ENCODE results near the gene DGKH. TPM values are rescaled to one million over a fixed set of nuclear protein-coding genes. Genes with fewer than 3 reads are reported as not detected.

DGKH gene
- total RNA-seq, 3 donors from 2014 or later, result 18.8 to 27.0 (median 26.3) TPM

GRCh38 chr13:42284068-42284467 is 235.6 kb downstream of the DGKH start:
- DNase-seq (no peak), ATAC-seq (no peak)
- Histone ChIP-seq H3K4me1 (ENCODE audit: low read depth) (peaks cover 27% of the 10 kb centered on the region), H3K4me3 (no peak overlapping the region), H3K9me3 (no peaks in the 10 kb centered on the region), H3K36me3 (ENCODE audit: low read depth) (no peaks in the 10 kb centered on the region)
- TF ChIP-seq, protein P1, sequence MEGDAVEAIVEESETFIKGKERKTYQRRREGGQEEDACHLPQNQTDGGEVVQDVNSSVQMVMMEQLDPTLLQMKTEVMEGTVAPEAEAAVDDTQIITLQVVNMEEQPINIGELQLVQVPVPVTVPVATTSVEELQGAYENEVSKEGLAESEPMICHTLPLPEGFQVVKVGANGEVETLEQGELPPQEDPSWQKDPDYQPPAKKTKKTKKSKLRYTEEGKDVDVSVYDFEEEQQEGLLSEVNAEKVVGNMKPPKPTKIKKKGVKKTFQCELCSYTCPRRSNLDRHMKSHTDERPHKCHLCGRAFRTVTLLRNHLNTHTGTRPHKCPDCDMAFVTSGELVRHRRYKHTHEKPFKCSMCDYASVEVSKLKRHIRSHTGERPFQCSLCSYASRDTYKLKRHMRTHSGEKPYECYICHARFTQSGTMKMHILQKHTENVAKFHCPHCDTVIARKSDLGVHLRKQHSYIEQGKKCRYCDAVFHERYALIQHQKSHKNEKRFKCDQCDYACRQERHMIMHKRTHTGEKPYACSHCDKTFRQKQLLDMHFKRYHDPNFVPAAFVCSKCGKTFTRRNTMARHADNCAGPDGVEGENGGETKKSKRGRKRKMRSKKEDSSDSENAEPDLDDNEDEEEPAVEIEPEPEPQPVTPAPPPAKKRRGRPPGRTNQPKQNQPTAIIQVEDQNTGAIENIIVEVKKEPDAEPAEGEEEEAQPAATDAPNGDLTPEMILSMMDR (IDR thresholded peaks at IDR 0.05), result no peak
- intact Hi-C loops (cut with DNase I, micrococcal nuclease), result no loop called here

Other genes with a start within 250 kb of the DGKH start
- 10 to 100 TPM; 19.1 to 31.5 (median 27.0) TPM for gene VWA8, start 87.5 kb upstream of the DGKH start, total RNA-seq
- 10 to 100 TPM; 20.6 to 55.2 (median 26.1) TPM for gene AKAP11, start 223.5 kb downstream of the DGKH start, total RNA-seq